ENCODE measurements around the gene SETD5.
"Not testable (repeated sequence)": the region's sequence is repeated elsewhere in the genome, so short reads cannot be mapped to it uniquely, and the experiment has no call there.

Gene SETD5

DNA sequence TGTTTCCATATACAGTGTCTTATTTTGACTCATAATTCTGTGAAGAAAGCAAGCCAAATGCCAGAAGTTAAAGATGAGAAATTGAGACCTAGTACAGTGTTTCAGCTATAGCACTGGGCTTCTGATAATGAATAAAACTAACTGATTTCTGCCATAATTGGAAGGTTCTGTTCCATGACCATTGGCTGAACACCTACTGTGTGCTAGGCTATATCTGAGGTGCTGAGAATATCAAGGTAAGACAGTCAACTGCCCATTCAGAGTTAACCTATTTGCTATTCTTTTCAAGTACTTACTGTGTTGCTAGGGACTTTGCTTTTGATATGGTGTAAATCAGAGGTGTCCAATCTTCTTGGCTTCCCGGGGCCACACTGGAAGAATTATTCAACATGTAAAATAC, 82.8 kb downstream of the SETD5 start:
- no peaks in the 10 kb centered on the region for H3K4me1 ChIP-seq (ENCODE audit: insufficient read depth, low read length)
- H4K20me1 ChIP-seq (ENCODE audit: insufficient read depth, low read length): peaks cover 10% of the 10 kb centered on the region; the same call in 1 of the 2 replicates
- H3K79me2 ChIP-seq (ENCODE audit: insufficient read depth, low read length): no peaks in the 10 kb centered on the region
- no peak overlapping the region for H3K4me3 ChIP-seq (ENCODE audit: low read depth in 1 of 2, low read length in 2 of 2)
- ATAC-seq (ENCODE audit: insufficient read depth, low read depth) (no peak), DNase-seq (no peak)
- H3K27ac ChIP-seq (ENCODE audit: low read length): no peak overlapping the region
- H3K4me2 ChIP-seq (ENCODE audit: insufficient read depth, low read length): no peak overlapping the region
- H3K36me3 ChIP-seq (ENCODE audit: insufficient read depth, low read length): peaks cover 75% of the 10 kb centered on the region
- no peak overlapping the region for H3K9ac ChIP-seq (ENCODE audit: low read depth, low read length)
- TF ChIP-seq, protein P1, sequence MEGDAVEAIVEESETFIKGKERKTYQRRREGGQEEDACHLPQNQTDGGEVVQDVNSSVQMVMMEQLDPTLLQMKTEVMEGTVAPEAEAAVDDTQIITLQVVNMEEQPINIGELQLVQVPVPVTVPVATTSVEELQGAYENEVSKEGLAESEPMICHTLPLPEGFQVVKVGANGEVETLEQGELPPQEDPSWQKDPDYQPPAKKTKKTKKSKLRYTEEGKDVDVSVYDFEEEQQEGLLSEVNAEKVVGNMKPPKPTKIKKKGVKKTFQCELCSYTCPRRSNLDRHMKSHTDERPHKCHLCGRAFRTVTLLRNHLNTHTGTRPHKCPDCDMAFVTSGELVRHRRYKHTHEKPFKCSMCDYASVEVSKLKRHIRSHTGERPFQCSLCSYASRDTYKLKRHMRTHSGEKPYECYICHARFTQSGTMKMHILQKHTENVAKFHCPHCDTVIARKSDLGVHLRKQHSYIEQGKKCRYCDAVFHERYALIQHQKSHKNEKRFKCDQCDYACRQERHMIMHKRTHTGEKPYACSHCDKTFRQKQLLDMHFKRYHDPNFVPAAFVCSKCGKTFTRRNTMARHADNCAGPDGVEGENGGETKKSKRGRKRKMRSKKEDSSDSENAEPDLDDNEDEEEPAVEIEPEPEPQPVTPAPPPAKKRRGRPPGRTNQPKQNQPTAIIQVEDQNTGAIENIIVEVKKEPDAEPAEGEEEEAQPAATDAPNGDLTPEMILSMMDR (IDR thresholded peaks at IDR 0.05; ENCODE audit: borderline replicate concordance, extremely low read depth, low read length, poor library complexity, severe bottlenecking): no peak
- no peak for TF ChIP-seq EZH2 (IDR thresholded peaks at IDR 0.05; ENCODE audit: borderline replicate concordance, low read depth, low read length, severe bottlenecking)
- H3K9me3 ChIP-seq (ENCODE audit: insufficient read depth, low read length, severe bottlenecking): no peaks in the 10 kb centered on the region
- H2AFZ ChIP-seq (ENCODE audit: low read depth, low read length): no peak overlapping the region
- no peaks in the 10 kb centered on the region for H3K27me3 ChIP-seq (ENCODE audit: insufficient read depth, low read length, poor library complexity)

DNA sequence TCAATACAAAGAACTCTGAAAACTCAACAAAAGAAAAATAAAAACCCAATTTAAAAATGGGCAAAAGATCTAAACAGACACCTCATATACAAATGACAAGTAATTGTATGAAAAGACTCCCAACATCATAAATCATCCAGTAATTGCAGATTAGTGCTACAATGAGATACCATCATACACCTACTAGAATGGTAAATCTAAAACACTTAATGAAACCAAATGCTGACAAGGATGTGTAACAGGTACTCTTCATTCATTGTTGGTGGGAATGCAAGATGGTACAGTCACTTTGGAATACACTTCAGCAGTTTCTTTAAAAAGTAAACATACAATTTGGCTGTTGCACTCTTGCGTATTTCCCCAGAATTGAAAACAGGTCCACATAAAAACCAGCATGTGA, 87.8 kb downstream of the SETD5 start:
- Histone ChIP-seq H3K4me1 (ENCODE audit: insufficient read depth, low read length) (no peaks in the 10 kb centered on the region), H3K27me3 (ENCODE audit: insufficient read depth, low read length, poor library complexity) (no peaks in the 10 kb centered on the region), H3K36me3 (ENCODE audit: insufficient read depth, low read length) (peaks cover 28% of the 10 kb centered on the region), H3K27ac (ENCODE audit: low read length) (no peak overlapping the region), H2AFZ (ENCODE audit: low read depth, low read length) (no peak overlapping the region), H3K79me2 (ENCODE audit: insufficient read depth, low read length) (no peaks in the 10 kb centered on the region), H3K9me3 (ENCODE audit: insufficient read depth, low read length, severe bottlenecking) (peaks cover 3% of the 10 kb centered on the region), H3K4me2 (ENCODE audit: insufficient read depth, low read length) (no peak overlapping the region), H4K20me1 (ENCODE audit: insufficient read depth, low read length) (no peaks in the 10 kb centered on the region), H3K4me3 (ENCODE audit: low read depth in 1 of 2, low read length in 2 of 2) (no peak overlapping the region), H3K9ac (ENCODE audit: low read depth, low read length) (no peak overlapping the region)
- TF ChIP-seq, protein P1 (IDR thresholded peaks at IDR 0.05; ENCODE audit: borderline replicate concordance, extremely low read depth, low read length, poor library complexity, severe bottlenecking): no peak
- no peak for TF ChIP-seq EZH2 (IDR thresholded peaks at IDR 0.05; ENCODE audit: borderline replicate concordance, low read depth, low read length, severe bottlenecking)
- DNase-seq: no peak
- no peak for ATAC-seq (ENCODE audit: insufficient read depth, low read depth)

DNA sequence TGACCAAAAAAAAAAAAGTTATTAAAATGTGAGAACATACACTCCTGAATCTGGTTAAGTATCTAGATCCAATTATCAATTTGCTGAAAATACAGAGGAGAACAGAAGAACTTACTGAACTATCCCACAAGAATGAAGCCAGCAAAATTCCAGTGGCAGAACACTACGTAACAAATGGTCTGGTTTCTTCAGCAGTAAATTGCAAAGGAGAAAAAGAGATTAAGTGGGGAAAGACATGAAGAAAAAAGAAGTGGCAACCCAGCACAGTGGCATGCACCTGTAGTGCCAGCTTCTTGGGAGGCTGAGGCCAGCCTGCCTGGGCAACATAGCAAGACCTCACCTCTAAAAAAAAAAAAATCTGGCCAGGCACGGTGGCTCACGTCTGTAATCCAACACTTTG, 94.1 kb downstream of the SETD5 start:
- no peaks in the 10 kb centered on the region for H3K36me3 ChIP-seq (ENCODE audit: insufficient read depth, low read length)
- H4K20me1 ChIP-seq (ENCODE audit: insufficient read depth, low read length): no peaks in the 10 kb centered on the region
- no peaks in the 10 kb centered on the region for H3K4me1 ChIP-seq (ENCODE audit: insufficient read depth, low read length)
- no peak overlapping the region for H3K4me2 ChIP-seq (ENCODE audit: insufficient read depth, low read length)
- no peak for TF ChIP-seq EZH2 (IDR thresholded peaks at IDR 0.05; ENCODE audit: borderline replicate concordance, low read depth, low read length, severe bottlenecking)
- TF ChIP-seq, protein P1 (IDR thresholded peaks at IDR 0.05; ENCODE audit: borderline replicate concordance, extremely low read depth, low read length, poor library complexity, severe bottlenecking): no peak
- H3K27me3 ChIP-seq (ENCODE audit: insufficient read depth, low read length, poor library complexity): no peaks in the 10 kb centered on the region
- no peak overlapping the region for H3K27ac ChIP-seq (ENCODE audit: low read length)
- no peak overlapping the region for H3K4me3 ChIP-seq (ENCODE audit: low read depth in 1 of 2, low read length in 2 of 2)
- H3K9me3 ChIP-seq (ENCODE audit: insufficient read depth, low read length, severe bottlenecking): peaks cover 3% of the 10 kb centered on the region
- DNase-seq: no peak
- H3K9ac ChIP-seq (ENCODE audit: low read depth, low read length): no peak overlapping the region
- no peaks in the 10 kb centered on the region for H3K79me2 ChIP-seq (ENCODE audit: insufficient read depth, low read length)
- H2AFZ ChIP-seq (ENCODE audit: low read depth, low read length): no peak overlapping the region
- no peak for ATAC-seq (ENCODE audit: insufficient read depth, low read depth)

DNA sequence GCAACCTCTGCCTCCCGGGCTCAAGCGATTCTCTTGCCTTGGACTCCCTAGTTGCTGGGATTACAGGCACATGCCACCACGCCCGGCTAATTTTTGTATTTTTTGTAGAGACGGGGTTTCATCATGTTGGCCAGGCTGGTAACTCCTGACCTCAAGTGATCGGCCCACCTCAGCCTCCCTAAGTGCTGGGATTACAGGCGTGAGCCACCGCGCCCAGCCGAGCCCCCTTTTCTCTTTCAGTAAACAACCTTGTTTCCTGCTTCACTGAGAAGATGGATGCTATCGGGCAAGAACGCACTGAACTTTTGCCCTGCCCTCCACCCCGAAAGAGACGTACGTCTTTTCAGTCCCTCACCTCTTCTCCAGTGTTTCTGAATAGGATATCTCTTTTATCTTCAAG, 96.6 kb downstream of the SETD5 start:
- H3K4me1 ChIP-seq (ENCODE audit: insufficient read depth, low read length); H3K27me3 ChIP-seq (ENCODE audit: insufficient read depth, low read length, poor library complexity); H3K36me3 ChIP-seq (ENCODE audit: insufficient read depth, low read length); ATAC-seq (ENCODE audit: insufficient read depth, low read depth); H3K27ac ChIP-seq (ENCODE audit: low read length); H3K79me2 ChIP-seq (ENCODE audit: insufficient read depth, low read length); H3K9ac ChIP-seq (ENCODE audit: low read depth, low read length); H4K20me1 ChIP-seq (ENCODE audit: insufficient read depth, low read length); DNase-seq; H3K4me2 ChIP-seq (ENCODE audit: insufficient read depth, low read length); H3K4me3 ChIP-seq (ENCODE audit: low read depth in 1 of 2, low read length in 2 of 2); H3K9me3 ChIP-seq (ENCODE audit: insufficient read depth, low read length, severe bottlenecking); H2AFZ ChIP-seq (ENCODE audit: low read depth, low read length): not testable (repeated sequence)

Measured in DND-41 (cell line).